Measurements from ENCODE around the gene LCOR. TPM values are rescaled to one million over a fixed set of nuclear protein-coding genes. Genes with fewer than 3 reads are reported as not detected.

The LCOR gene
- 25.8 and 36.9 TPM in 2 replicates for total RNA-seq (2012; rRNA removed)
- 3.4 and 3.7 TPM in 2 replicates for polyA plus RNA-seq (2012; rRNA removed)
- 0.82 and 1.1 TPM in 2 replicates for polyA plus RNA-seq (2012; cell fraction: cytosol; rRNA removed)
- polyA plus RNA-seq (2012; cell fraction: nucleus; rRNA removed; ENCODE audit: low replicate concordance) = 2.3 and 6.1 TPM in 2 replicates
- Bru-seq, nascent RNA = percentile 92 among the genes with signal in this experiment
- percentile 90 among the genes with signal in this experiment for BruChase-seq, experiment 1, labeled RNA remaining after a 6-hour chase
- BruChase-seq, experiment 2, labeled RNA remaining after a 2-hour chase = percentile 92 among the genes with signal in this experiment
- long read RNA-seq, full-length matches to known transcripts = 2 of 27 reads
- long read RNA-seq, partial matches to known transcripts = 5 of 27 reads
- long read RNA-seq, other reads (novel, unspliced or antisense) = 20 of 27 reads

GRCh38 chr10:96831867-96832720, at the start of gene LCOR:
Gene LCOR, plus strand, starts transcription at chr10:96832298. Its CDS starts 116,760 bp downstream, at chr10:96949058.
- no peaks in the 10 kb centered on the region for H3K27me3 ChIP-seq (ENCODE audit: control insufficient read depth, insufficient read depth, low read length)
- ChIA-PET CTCF (no interaction called here), POLR2A (ENCODE audit: unreplicated experiment) (interaction anchor here (0.5 to 0.7 kb wide), 3 partner anchors 119 to 205 kb away, joined by 3 to 10 read pairs (median 4); no protein-coding TSS in a partner anchor)
- peak within 1 kb of the TSS; percentile 83 for H3K4me2 ChIP-seq (ENCODE audit: low read depth, low read length)
- 0 out of 2 replicates have a peak within 1 kb of the TSS, but pooled peaks have one; percentile 11 for H2BK20ac ChIP-seq (ENCODE audit: low read depth, low read length)
- H4K8ac ChIP-seq (ENCODE audit: low read depth in 2 of 2, low read length in 2 of 2) = peak within 1 kb of the TSS; percentile 18 to 84
- DNase-seq (peak; percentile 86), ATAC-seq (ENCODE audit: low read depth) (peak; percentile 84)
- H3K9me3 ChIP-seq (ENCODE audit: control insufficient read depth, insufficient read depth, low read length) = no peaks in the 10 kb centered on the region
- H3K23ac ChIP-seq (ENCODE audit: low read depth, low read length) = peak within 1 kb of the TSS; percentile 79
- H2BK15ac ChIP-seq (ENCODE audit: low read depth, low read length) = no peak within 1 kb of the TSS
- H3K18ac ChIP-seq (ENCODE audit: low read depth, low read length) = peak within 1 kb of the TSS; percentile 90
- peaks cover 6% of the 10 kb centered on the region; the same call in 1 of the 2 replicates for H3K4me1 ChIP-seq (ENCODE audit: control insufficient read depth, insufficient read depth, low read length)
- H4K5ac ChIP-seq (ENCODE audit: low read depth, low read length) = peak within 1 kb of the TSS; percentile 78
- TF ChIP-seq MAZ (IDR thresholded peaks at IDR 0.05; ENCODE audit: borderline replicate concordance, low read depth, low read length) (0 out of 2 replicates have a peak, but pooled peaks have one; percentile 17), MXI1 (IDR thresholded peaks at IDR 0.05; ENCODE audit: borderline replicate concordance, low read depth, low read length) (peak; percentile 42; the same call in 1 of the 2 replicates), CHD1 (IDR thresholded peaks at IDR 0.05; ENCODE audit: low read depth, low read length) (no peak), POLR2A (IDR thresholded peaks at IDR 0.05; ENCODE audit: low read depth, low read length) (peak; percentile 67), ELK1 (IDR thresholded peaks at IDR 0.05; ENCODE audit: borderline replicate concordance, low read depth, low read length) (no peak)
- dilution Hi-C loops (cut with HindIII; ENCODE audit: low sequenced_read_pairs, unreplicated experiment) = no loop called here
- peak within 1 kb of the TSS; percentile 82 for H3K14ac ChIP-seq (replicated peaks; ENCODE audit: low read depth, low read length)
- peak within 1 kb of the TSS; percentile 34 for H2AK5ac ChIP-seq (ENCODE audit: low read depth, low read length)
- peaks cover 33% of the 10 kb centered on the region for H4K20me1 ChIP-seq (ENCODE audit: insufficient read depth, low read length)
- peak within 1 kb of the TSS; percentile 96 for H2AFZ ChIP-seq (replicated peaks; ENCODE audit: low read length, poor library complexity)
- no peaks in the 10 kb centered on the region for H3K36me3 ChIP-seq (ENCODE audit: control insufficient read depth, insufficient read depth, low read length)
- peak within 1 kb of the TSS; percentile 59 for H2BK120ac ChIP-seq (ENCODE audit: low read depth, low read length)
- no TSS peak for BruUV-seq (replicated peaks)
- 0% methylated on average over 7 of the region's 112 CpGs; no CpG with 5 or more reads in 1 of the 2 experiments for WGBS, 2 experiments (ENCODE audit: extremely low coverage in 2 of 2, insufficient read length in 1 of 2)
- peak within 1 kb of the TSS; percentile 100 for H3K27ac ChIP-seq (ENCODE audit: insufficient read depth, low read length)
- peak within 1 kb of the TSS; percentile 98 for H2BK5ac ChIP-seq (ENCODE audit: low read depth, low read length, poor library complexity, severe bottlenecking)
- H3K56ac ChIP-seq (ENCODE audit: extremely low read depth, insufficient read depth, low read length) = peak within 1 kb of the TSS; percentile 90
- H3K4ac ChIP-seq (ENCODE audit: low read depth, low read length) = peak within 1 kb of the TSS; percentile 72
- peak within 1 kb of the TSS; percentile 97 for H3K4me3 ChIP-seq (ENCODE audit: insufficient read depth, low read depth, low read length)
- in situ Hi-C loops (cut with MboI; ENCODE audit: low sequenced_read_pairs) = no loop called here
- intact Hi-C loops (cut with micrococcal nuclease) = loop anchor here (2.0 to 5.0 kb wide), 5 partner anchors 193 to 455 kb away; partner anchors contain the start of genes TLL2 and TM9SF3
- H3K9ac ChIP-seq (ENCODE audit: low read depth, low read length) = peak within 1 kb of the TSS; percentile 95
- H2AK9ac ChIP-seq (replicated peaks; ENCODE audit: low read depth, low read length, poor library complexity) = peak within 1 kb of the TSS; percentile 93
- peaks cover 10% of the 10 kb centered on the region for H3K9me1 ChIP-seq (ENCODE audit: insufficient read depth, low read length)
- H4K91ac ChIP-seq (ENCODE audit: insufficient read depth, low read depth, low read length) = peak within 1 kb of the TSS; percentile 68
- H3K79me1 ChIP-seq (ENCODE audit: low read depth in 1 of 2, low read length in 2 of 2) = peaks cover 3 to 16% of the 10 kb centered on the region in 2 experiments; a peak in 3 of 4 replicates

Measured in IMR-90 (cell line).